GM23338 (cell line): Measurements from ENCODE around the gene FRAT1. TPM values are rescaled to one million over a fixed set of nuclear protein-coding genes. Genes with fewer than 3 reads are reported as not detected.

Source experiments
- ATAC-seq: fragments of 200-7000 bp; cut with Tn5 transposase; 3 replicates; pipeline ENCODE4 v1.9.1; 2020
- DNase-seq: peaks from one replicate; pipeline ENCODE4 v3.0.0-alpha.2; 2015; ENCODE audit warnings: low spot score
- H2AFZ ChIP-seq: fragments of 200-600 bp; sonication (generic); 2 replicates; pipeline ENCODE4 v1.8.0; 2016; ENCODE audit warnings: antibody characterized with exemption, mild to moderate bottlenecking, moderate library complexity
- H3F3A ChIP-seq: fragments of 200-600 bp; sonication (generic); replicated peaks from 2 replicates; pipeline ENCODE4 v1.8.0; 2017; ENCODE audit warnings: antibody characterized with exemption, mixed run types, low read depth
- H3K27ac ChIP-seq: fragments of 200-600 bp; sonication (generic); 2 replicates; pipeline ENCODE4 v1.6.1; 2016; ENCODE audit warnings: low read depth
- H3K27me3 ChIP-seq: fragments of 200-600 bp; sonication (generic); 2 replicates; pipeline ENCODE4 v1.8.0; 2016; ENCODE audit warnings: mild to moderate bottlenecking, mixed run types, moderate library complexity; ENCODE audit not compliant: insufficient read depth
- H3K36me3 ChIP-seq: fragments of 200-600 bp; sonication (generic); 2 replicates; pipeline ENCODE4 v1.8.0; 2016; ENCODE audit warnings: mild to moderate bottlenecking; ENCODE audit not compliant: insufficient read depth
- H3K4me1 ChIP-seq: fragments of 200-600 bp; sonication (generic); 2 replicates; pipeline ENCODE4 v1.8.0; 2016; ENCODE audit warnings: mild to moderate bottlenecking, moderate library complexity; ENCODE audit not compliant: insufficient read depth
- H3K4me2 ChIP-seq: fragments of 200-600 bp; sonication (generic); 2 replicates; pipeline ENCODE4 v1.7.1; 2017; ENCODE audit warnings: mixed run types
- H3K4me3 ChIP-seq: fragments of 200-600 bp; sonication (generic); 2 replicates; pipeline ENCODE4 v1.6.1; 2016; ENCODE audit warnings: mixed run types
- H3K79me2 ChIP-seq: fragments of 200-600 bp; sonication (generic); replicated peaks from 2 replicates; pipeline ENCODE4 v1.8.0; 2017; ENCODE audit warnings: mild to moderate bottlenecking; ENCODE audit not compliant: insufficient read depth
- H3K9me2 ChIP-seq: fragments of 200-600 bp; sonication (generic); 2 replicates; pipeline ENCODE4 v1.8.0; 2017; ENCODE audit not compliant: insufficient read depth
- H4K20me1 ChIP-seq: fragments of 200-600 bp; sonication (generic); replicated peaks from 2 replicates; pipeline ENCODE4 v1.8.0; 2017; ENCODE audit warnings: mild to moderate bottlenecking; ENCODE audit not compliant: insufficient read depth
- H3K27ac Mint-ChIP-seq: 2 replicates; pipeline ENCODE4 v1.8.0; 2020; ENCODE audit warnings: inconsistent platforms, mild to moderate bottlenecking, moderate library complexity, mixed read lengths
- H3K27me3 Mint-ChIP-seq: 3 replicates; pipeline ENCODE4 v1.8.0; 2022; ENCODE audit warnings: low read depth, mild to moderate bottlenecking, moderate library complexity, mixed read lengths, inconsistent platforms; ENCODE audit not compliant: insufficient read depth, poor library complexity
- H3K36me3 Mint-ChIP-seq: 3 replicates; pipeline ENCODE4 v1.8.0; 2021; ENCODE audit warnings: low read depth, mild to moderate bottlenecking, inconsistent platforms, moderate library complexity, mixed read lengths
- H3K4me1 Mint-ChIP-seq: 3 replicates; pipeline ENCODE4 v1.8.0; 2020; ENCODE audit warnings: mild to moderate bottlenecking, inconsistent platforms, mixed read lengths
- H3K4me3 Mint-ChIP-seq: 3 replicates; pipeline ENCODE4 v1.8.0; 2021; ENCODE audit warnings: moderate library complexity, mild to moderate bottlenecking, inconsistent platforms, mixed read lengths
- H3K9me3 Mint-ChIP-seq: 3 replicates; pipeline ENCODE4 v1.8.0; 2020; ENCODE audit warnings: moderate library complexity, mild to moderate bottlenecking, inconsistent platforms, mixed read lengths
- CREB1 ChIP-seq: fragments of 250-450 bp; sonication (Bioruptor Pico); IDR thresholded peaks from 2 replicates; pipeline ENCODE4 v1.5.0; 2020; ENCODE audit warnings: low read depth, mild to moderate bottlenecking, moderate library complexity
- CTCF ChIP-seq, 2 experiments: fragments of 200-600 bp in 1 of 2; sonication (generic) in 1 of 2; conservative IDR thresholded peaks; 2 replicates each; pipeline versions ENCODE4 v1.5.1 to v1.6.1; 2016 to 2017; ENCODE audit warnings: antibody characterized with exemption in 2 of 2, low read depth in 2 of 2, mild to moderate bottlenecking in 2 of 2, moderate library complexity in 1 of 2
- ETS1 ChIP-seq: IDR thresholded peaks from 2 replicates; pipeline ENCODE4 v1.6.1; 2016; ENCODE audit warnings: antibody characterized with exemption
- EZH2 ChIP-seq: fragments of 200-600 bp; sonication (generic); IDR thresholded peaks from one replicate; pipeline ENCODE4 v1.8.0; 2017; ENCODE audit warnings: antibody characterized with exemption, mild to moderate bottlenecking, low read depth; ENCODE audit not compliant: unreplicated experiment
- NANOG ChIP-seq: IDR thresholded peaks from 2 replicates; pipeline ENCODE4 v1.6.1; 2016; ENCODE audit warnings: antibody characterized with exemption, borderline replicate concordance
- POLR2AphosphoS5 ChIP-seq: IDR thresholded peaks from 2 replicates; pipeline ENCODE4 v1.6.1; 2016; ENCODE audit warnings: antibody characterized with exemption, low read depth
- REST ChIP-seq: IDR thresholded peaks from one replicate; pipeline ENCODE4 v1.6.1; 2018; ENCODE audit warnings: antibody characterized with exemption; ENCODE audit not compliant: unreplicated experiment
- STAT1 ChIP-seq: IDR thresholded peaks from one replicate; pipeline ENCODE4 v1.6.1; 2016; ENCODE audit warnings: antibody characterized with exemption; ENCODE audit not compliant: unreplicated experiment
- ZNF114 ChIP-seq: fragments of 250-450 bp; sonication (Bioruptor Pico); IDR thresholded peaks from 2 replicates; pipeline ENCODE4 v1.5.0; 2020; ENCODE audit warnings: mild to moderate bottlenecking, moderate library complexity
- ZNF331 ChIP-seq: fragments of 250-450 bp; sonication (Bioruptor Pico); IDR thresholded peaks from 2 replicates; pipeline ENCODE4 v1.5.0; 2020; ENCODE audit warnings: low read depth, mild to moderate bottlenecking, moderate library complexity
- ZNF462 ChIP-seq: fragments of 250-450 bp; sonication (Bioruptor Pico); IDR thresholded peaks from 2 replicates; pipeline ENCODE4 v1.5.0; 2020; ENCODE audit warnings: mild to moderate bottlenecking, moderate library complexity
- polyA plus RNA-seq: library from polyadenylated mRNA; unstranded; fragments of >200 nt; fragmentation: Nextera tagmentation; extraction: Ambion mirVana; gene quantifications from 2 replicates; pipeline ENCODE4 v1.2.1, GENCODE V29; 2016
- total RNA-seq: library from RNA; depleted of rRNA; stranded (reverse); fragments of >200 nt; shearing (Covaris generic); gene quantifications from 2 replicates; pipeline ENCODE4 v1.2.3, GENCODE V29; 2014

Gene FRAT1
- total and polyA plus RNA-seq, 2 experiments from 2014 or later: 1.4 to 8.5 TPM

- TF ChIP-seq ZNF462 (CRISPR knock-in tag): no peak
- TF ChIP-seq ZNF114 (CRISPR knock-in tag): no peak
- TF ChIP-seq ZNF331 (CRISPR knock-in tag): no peak
- no peak for TF ChIP-seq ETS1
Measured at GRCh38 chr10:97356918-97357317, 37.8 kb downstream of the FRAT1 start (continued).

GRCh38 chr10:97358349-97358748 lies 39.3 kb downstream of the FRAT1 start:
- Histone ChIP-seq H3K27me3 (no peaks in the 10 kb centered on the region), H4K20me1 (no peaks in the 10 kb centered on the region; the same call in 1 of the 2 replicates), H3K4me2 (no peak overlapping the region), H3K27ac (no peak overlapping the region), H3K36me3 (peaks cover 17% of the 10 kb centered on the region; the same call in 1 of the 2 replicates), H3K9me2 (no peaks in the 10 kb centered on the region), H3K79me2 (no peaks in the 10 kb centered on the region), H3F3A (peaks cover 10% of the 10 kb centered on the region), H2AFZ (no peak overlapping the region), H3K4me3 (no peak overlapping the region), H3K4me1 (0 out of 2 replicates have a peak, but pooled peaks cover 2% of the 10 kb centered on the region)
- Mint-ChIP-seq H3K4me1 (peaks cover 5% of the 10 kb centered on the region; the same call in 2 of the 3 replicates), H3K27ac (no peak overlapping the region), H3K9me3 (no peaks in the 10 kb centered on the region; the same call in 2 of the 3 replicates), H3K4me3 (no peak overlapping the region), H3K27me3 (peaks cover 10% of the 10 kb centered on the region), H3K36me3 (peaks cover 53% of the 10 kb centered on the region)
- ATAC-seq (no peak), DNase-seq (no peak)
- TF ChIP-seq NANOG (no peak), ZNF114 (CRISPR knock-in tag) (no peak), CTCF (conservative IDR thresholded peaks at IDR 0.05; ENCODE audit: low read depth in 2 of 2) (no peak), ETS1 (no peak), ZNF331 (CRISPR knock-in tag) (no peak), REST (no peak), POLR2AphosphoS5 (no peak), EZH2 (no peak), CREB1 (CRISPR knock-in tag) (no peak), STAT1 (no peak)
